ENCODE data around the gene OR10A5. TPM values are rescaled to one million over a fixed set of nuclear protein-coding genes. Genes with fewer than 3 reads are reported as not detected.
"Not testable (repeated sequence)": the region's sequence is repeated elsewhere in the genome, so short reads cannot be mapped to it uniquely, and the experiment has no call there.

The OR10A5 gene, protein sequence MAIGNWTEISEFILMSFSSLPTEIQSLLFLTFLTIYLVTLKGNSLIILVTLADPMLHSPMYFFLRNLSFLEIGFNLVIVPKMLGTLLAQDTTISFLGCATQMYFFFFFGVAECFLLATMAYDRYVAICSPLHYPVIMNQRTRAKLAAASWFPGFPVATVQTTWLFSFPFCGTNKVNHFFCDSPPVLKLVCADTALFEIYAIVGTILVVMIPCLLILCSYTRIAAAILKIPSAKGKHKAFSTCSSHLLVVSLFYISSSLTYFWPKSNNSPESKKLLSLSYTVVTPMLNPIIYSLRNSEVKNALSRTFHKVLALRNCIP
- total RNA-seq: not detected
- not detected for polyA plus RNA-seq
- total RNA-seq: not detected

DNA sequence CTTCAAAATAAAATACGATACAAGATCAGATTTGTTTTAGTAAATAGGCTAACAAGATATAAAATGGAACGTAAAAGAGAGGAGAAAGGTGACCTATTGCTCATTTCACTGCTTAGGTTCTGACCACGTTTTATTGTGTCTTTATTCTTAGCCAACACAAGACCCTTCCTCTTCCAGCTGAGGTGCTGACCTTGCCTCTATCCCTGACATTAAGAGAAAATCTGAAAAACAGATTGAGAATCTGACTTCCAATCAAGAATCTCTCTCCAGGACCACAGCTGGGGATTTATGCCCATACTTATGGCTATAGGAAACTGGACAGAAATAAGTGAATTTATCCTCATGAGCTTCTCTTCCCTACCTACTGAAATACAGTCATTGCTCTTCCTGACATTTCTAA is at the start of gene OR10A5:
OR10A5 (plus strand) TSS at position 301 of the 400 bp plus-strand sequence; CDS start at position 301, 0 bp downstream.
- intact Hi-C loops (cut with micrococcal nuclease): no loop called here
- POLR2A ChIA-PET: no interaction called here
- ATAC-seq (no peak), DNase-seq (no peak)
- no peaks in the 10 kb centered on the region for H3K27me3 ChIP-seq (ENCODE audit: control insufficient read depth in 2 of 2, insufficient read depth in 2 of 2, low read length in 2 of 2)
- Mint-ChIP-seq H3K4me3 (no peak within 1 kb of the TSS), H3K27me3 (peaks cover 3 to 48% (median 41%) of the 10 kb centered on the region in 5 donors), H3K9me3 (peaks cover 0 to 7% (median 2%) of the 10 kb centered on the region in 11 donors), H3K36me3 (peaks cover 0 to 3% (median under 1%) of the 10 kb centered on the region in 5 donors), H3K4me1 (peaks cover 0 to 6% (median 0%) of the 10 kb centered on the region in 7 donors), H3K27ac (no peak within 1 kb of the TSS)
- H3K4me1 ChIP-seq (ENCODE audit: control insufficient read depth in 2 of 2, insufficient read depth in 2 of 2, low read length in 2 of 2): no peaks in the 10 kb centered on the region
- no peak within 1 kb of the TSS for H3K27ac ChIP-seq (ENCODE audit: low read depth, low read length)
- no peaks in the 10 kb centered on the region for H3K36me3 ChIP-seq (ENCODE audit: control insufficient read depth in 2 of 3, insufficient read depth in 3 of 3, low read length in 3 of 3)
- CTCF ChIA-PET: no interaction called here
- no peaks in the 10 kb centered on the region for H3K9me3 ChIP-seq (ENCODE audit: control insufficient read depth in 2 of 3, low read length in 3 of 3)
- no peak within 1 kb of the TSS for H3K4me3 ChIP-seq (ENCODE audit: low read length)

DNA sequence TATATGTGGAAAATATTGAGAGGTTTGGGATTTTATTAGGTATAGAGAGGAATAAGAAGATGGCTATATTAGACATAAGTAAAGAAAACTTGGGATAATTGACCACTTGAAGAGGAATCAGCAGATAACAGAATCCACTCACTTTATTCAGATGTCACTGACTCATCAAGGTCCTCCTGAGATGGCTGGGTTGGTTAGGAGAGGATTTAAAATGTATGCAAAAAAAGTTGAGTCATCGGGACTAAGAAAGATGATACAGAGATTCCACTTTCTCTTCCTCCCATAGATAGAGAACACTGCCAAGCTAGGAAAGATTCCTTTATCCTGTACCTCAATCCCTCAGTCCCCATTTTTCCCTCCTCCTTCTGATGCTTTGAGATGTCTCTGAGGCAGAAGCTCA is 46.1 kb upstream of the OR10A5 start, which contains the start of gene OR6A2:
OR6A2 (minus strand) TSS at position 288 of the 400 bp plus-strand sequence. CDS start 3,981 bp downstream, outside the sequence.
- CTCF ChIA-PET: no interaction called here
- Mint-ChIP-seq H3K27ac (no peak within 1 kb of the TSS), H3K9me3 (peaks cover 2 to 16% (median 11%) of the 10 kb centered on the region in 11 donors)

DNA sequence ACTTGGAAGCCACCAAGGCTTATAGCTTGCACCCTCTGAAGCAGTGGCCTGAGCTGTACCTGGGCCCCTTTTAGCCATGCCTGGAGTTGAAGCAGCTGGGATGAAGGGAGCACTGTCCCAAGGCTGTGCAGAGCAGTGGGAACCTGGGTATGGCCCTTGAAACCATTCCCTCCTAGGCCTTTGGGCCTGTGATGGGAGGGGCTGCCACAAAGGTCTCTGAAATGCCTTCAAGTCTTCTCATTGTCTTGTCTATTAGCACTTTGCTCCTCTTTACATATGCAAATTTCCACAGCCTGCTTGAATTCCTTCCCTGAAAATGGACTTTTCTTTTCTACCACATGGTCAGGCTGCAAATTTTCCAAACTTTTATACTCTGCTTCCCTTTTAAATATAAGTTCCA is 44.4 kb upstream of the OR10A5 start:
- Mint-ChIP-seq H3K36me3 (peaks cover 0 to 15% (median 9%) of the 10 kb centered on the region in 5 donors), H3K27me3 (peaks cover 3 to 15% (median 10%) of the 10 kb centered on the region in 5 donors), H3K9me3 (peaks cover 2 to 16% (median 11%) of the 10 kb centered on the region in 11 donors)
- H3K9me3 ChIP-seq (ENCODE audit: control insufficient read depth in 2 of 3, low read length in 3 of 3); H3K27ac Mint-ChIP-seq; H3K4me3 ChIP-seq (ENCODE audit: low read length); H3K4me1 ChIP-seq (ENCODE audit: control insufficient read depth in 2 of 2, insufficient read depth in 2 of 2, low read length in 2 of 2); H3K4me3 Mint-ChIP-seq; intact Hi-C loops (cut with micrococcal nuclease); CTCF ChIA-PET; H3K4me1 Mint-ChIP-seq; ATAC-seq; H3K27ac ChIP-seq (ENCODE audit: low read depth, low read length); H3K27me3 ChIP-seq (ENCODE audit: control insufficient read depth in 2 of 2, insufficient read depth in 2 of 2, low read length in 2 of 2); H3K36me3 ChIP-seq (ENCODE audit: control insufficient read depth in 2 of 3, insufficient read depth in 3 of 3, low read length in 3 of 3); DNase-seq: not testable (repeated sequence)
- POLR2A ChIA-PET: interaction anchor here (0.6 kb wide), 1 partner anchor 11 kb away, joined by 3 read pairs; no protein-coding TSS in a partner anchor

More for the DNA sequence above, 46.1 kb upstream of the OR10A5 start, which contains the start of gene OR6A2:
- POLR2A ChIA-PET: no interaction called here
- Histone ChIP-seq H3K9me3 (ENCODE audit: control insufficient read depth in 2 of 3, low read length in 3 of 3) (peaks cover 0 to 9% (median 0%) of the 10 kb centered on the region in 3 experiments), H3K27me3 (ENCODE audit: control insufficient read depth in 2 of 2, insufficient read depth in 2 of 2, low read length in 2 of 2) (no peaks in the 10 kb centered on the region), H3K27ac (ENCODE audit: low read depth, low read length) (no peak within 1 kb of the TSS), H3K36me3 (ENCODE audit: control insufficient read depth in 2 of 3, insufficient read depth in 3 of 3, low read length in 3 of 3) (no peaks in the 10 kb centered on the region), H3K4me3 (ENCODE audit: low read length) (no peak within 1 kb of the TSS), H3K4me1 (ENCODE audit: control insufficient read depth in 2 of 2, insufficient read depth in 2 of 2, low read length in 2 of 2) (no peaks in the 10 kb centered on the region)
- Mint-ChIP-seq H3K36me3 (peaks cover 0 to 15% (median 9%) of the 10 kb centered on the region in 5 donors), H3K4me3 (no peak within 1 kb of the TSS), H3K27me3 (peaks cover 0 to 12% (median 7%) of the 10 kb centered on the region in 5 donors), H3K4me1 (no peaks in the 10 kb centered on the region)
- ATAC-seq (no peak), DNase-seq (no peak)
- intact Hi-C loops (cut with micrococcal nuclease): no loop called here

DNA sequence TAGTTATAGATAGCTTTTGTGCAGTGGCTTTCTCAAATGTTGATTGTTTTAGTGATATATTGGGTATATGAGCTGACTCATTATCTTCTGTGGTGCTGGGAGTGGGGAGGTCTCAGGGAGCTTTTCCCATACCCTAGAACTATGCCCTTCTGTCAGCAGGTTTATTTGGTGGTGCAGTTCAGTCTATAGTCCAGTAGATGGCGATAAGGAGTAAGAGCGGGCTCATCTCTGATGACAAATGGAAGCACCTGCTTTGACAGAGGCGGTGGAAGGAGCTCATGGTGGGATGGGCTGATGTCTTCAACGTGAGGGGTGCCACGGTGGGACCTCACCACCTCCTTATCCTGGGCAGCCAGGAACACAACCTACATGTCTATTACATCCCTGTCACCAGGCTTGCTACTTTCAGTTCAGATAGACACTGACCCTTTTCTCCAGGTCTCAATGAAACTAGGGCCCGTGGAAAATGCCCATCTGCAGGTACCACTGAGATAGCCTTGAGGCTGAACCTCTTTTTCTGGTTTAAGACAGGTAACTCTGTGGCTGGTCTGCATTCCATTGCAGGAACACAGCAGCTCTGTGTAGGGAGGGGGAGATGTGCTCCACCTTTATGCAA is 33.0 kb upstream of the OR10A5 start:
- ChIA-PET POLR2A (interaction anchor here (1.1 kb wide), 1 partner anchor 12 kb away, joined by 3 read pairs; no protein-coding TSS in a partner anchor), CTCF (interaction anchor here (0.6 to 1.6 kb wide), 10 partner anchors 9 to 1287 kb away, joined by 3 to 7 read pairs (median 4); no protein-coding TSS in a partner anchor)
- H3K9me3 ChIP-seq (ENCODE audit: control insufficient read depth in 2 of 3, low read length in 3 of 3): no peaks in the 10 kb centered on the region
- no peak overlapping the region for H3K4me3 ChIP-seq (ENCODE audit: low read length)
- no peak overlapping the region for H3K4me3 Mint-ChIP-seq
- ATAC-seq: peak; percentile 91
- H3K36me3 Mint-ChIP-seq: no peaks in the 10 kb centered on the region
- no peaks in the 10 kb centered on the region for H3K36me3 ChIP-seq (ENCODE audit: control insufficient read depth in 2 of 3, insufficient read depth in 3 of 3, low read length in 3 of 3)
- peaks cover 0 to 4% (median 0%) of the 10 kb centered on the region in 11 donors for H3K9me3 Mint-ChIP-seq
- DNase-seq: peak in 8 of 9 donors; percentile 15 to 55 (median 41)
- H3K27ac Mint-ChIP-seq: no peak overlapping the region
- intact Hi-C loops (cut with micrococcal nuclease): loop anchor here (1.0 to 10.0 kb wide), 3 partner anchors 630 to 882 kb away; no protein-coding TSS in a partner anchor
- H3K27me3 ChIP-seq (ENCODE audit: control insufficient read depth in 2 of 2, insufficient read depth in 2 of 2, low read length in 2 of 2): peaks cover 0 to 3% of the 10 kb centered on the region in 2 donors
- no peak overlapping the region for H3K27ac ChIP-seq (ENCODE audit: low read depth, low read length)
- H3K4me1 Mint-ChIP-seq: peaks cover 0 to 2% (median 0%) of the 10 kb centered on the region in 7 donors
- no peaks in the 10 kb centered on the region for H3K4me1 ChIP-seq (ENCODE audit: control insufficient read depth in 2 of 2, insufficient read depth in 2 of 2, low read length in 2 of 2)
- H3K27me3 Mint-ChIP-seq: peaks cover 25 to 61% (median 51%) of the 10 kb centered on the region in 5 donors

DNA sequence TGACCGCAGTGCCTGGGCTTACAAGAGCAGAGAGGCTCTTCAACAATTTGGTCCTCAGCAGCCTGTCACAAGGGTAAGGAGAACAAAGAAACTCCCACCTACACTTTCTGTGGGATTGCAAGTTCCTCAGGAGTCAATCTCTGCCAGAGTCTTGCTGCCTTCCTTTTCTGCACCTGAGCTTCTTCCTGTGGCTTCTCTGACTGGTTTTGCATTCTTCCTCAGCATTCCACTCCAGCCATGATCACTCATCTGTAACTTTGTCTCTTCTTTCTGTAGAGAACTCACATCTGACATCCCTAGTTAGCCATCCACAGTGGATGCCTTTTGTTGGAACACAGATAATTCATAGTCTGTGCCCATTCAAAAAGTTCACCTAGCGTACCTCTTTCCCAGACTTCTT is 31.8 kb upstream of the OR10A5 start:
- no peak overlapping the region for H3K4me3 Mint-ChIP-seq
- no peaks in the 10 kb centered on the region for H3K36me3 ChIP-seq (ENCODE audit: control insufficient read depth in 2 of 3, insufficient read depth in 3 of 3, low read length in 3 of 3)
- POLR2A ChIA-PET: no interaction called here
- no peaks in the 10 kb centered on the region for H3K9me3 ChIP-seq (ENCODE audit: control insufficient read depth in 2 of 3, low read length in 3 of 3)
- H3K9me3 Mint-ChIP-seq: no peaks in the 10 kb centered on the region
- no peak overlapping the region for H3K4me3 ChIP-seq (ENCODE audit: low read length)
- H3K4me1 ChIP-seq (ENCODE audit: control insufficient read depth in 2 of 2, insufficient read depth in 2 of 2, low read length in 2 of 2): no peaks in the 10 kb centered on the region
- H3K27ac Mint-ChIP-seq: no peak overlapping the region
- DNase-seq: no peak
- peaks cover 0 to 2% (median 0%) of the 10 kb centered on the region in 7 donors for H3K4me1 Mint-ChIP-seq
- CTCF ChIA-PET: interaction anchor here (1.6 kb wide), 1 partner anchor 20 kb away, joined by 4 read pairs; no protein-coding TSS in a partner anchor
- intact Hi-C loops (cut with micrococcal nuclease): loop anchor here in 1 of 2 donors (10.0 kb wide), 1 partner anchor 631 kb away; no protein-coding TSS in a partner anchor
- ATAC-seq: no peak
- H3K27ac ChIP-seq (ENCODE audit: low read depth, low read length): no peak overlapping the region
- H3K27me3 Mint-ChIP-seq: peaks cover 14 to 49% (median 41%) of the 10 kb centered on the region in 5 donors
- H3K27me3 ChIP-seq (ENCODE audit: control insufficient read depth in 2 of 2, insufficient read depth in 2 of 2, low read length in 2 of 2): peaks cover 0 to 3% of the 10 kb centered on the region in 2 donors
- H3K36me3 Mint-ChIP-seq: no peaks in the 10 kb centered on the region

DNA sequence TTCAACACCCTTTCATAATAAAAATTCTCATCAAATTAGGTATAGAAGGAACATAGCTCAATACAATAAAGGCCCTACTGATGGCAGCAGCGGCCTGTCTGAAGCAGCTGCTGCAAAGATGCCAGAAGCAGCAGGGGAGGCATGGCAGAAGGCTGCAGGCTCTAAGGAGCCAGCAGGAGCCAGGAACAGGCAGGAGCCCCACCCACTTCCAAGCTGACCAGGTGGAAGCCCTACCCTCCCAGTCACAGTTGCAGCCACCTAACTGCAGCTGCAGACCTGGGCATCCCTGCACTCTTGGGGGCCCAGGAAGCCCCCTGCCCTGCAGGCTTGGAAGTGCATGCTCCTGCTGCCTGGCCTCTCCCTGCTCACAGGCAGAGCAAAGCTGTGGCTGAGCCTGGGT is 27.8 kb upstream of the OR10A5 start:
- H3K27me3 Mint-ChIP-seq: peaks cover 2 to 35% (median 22%) of the 10 kb centered on the region in 5 donors
- no peak for ATAC-seq

More for the DNA sequence above, 27.8 kb upstream of the OR10A5 start:
- no peaks in the 10 kb centered on the region for H3K4me1 ChIP-seq (ENCODE audit: control insufficient read depth in 2 of 2, insufficient read depth in 2 of 2, low read length in 2 of 2)
- no peak overlapping the region for H3K27ac ChIP-seq (ENCODE audit: low read depth, low read length)
- peaks cover 0 to 13% (median 5%) of the 10 kb centered on the region in 11 donors for H3K9me3 Mint-ChIP-seq
- H3K9me3 ChIP-seq (ENCODE audit: control insufficient read depth in 2 of 3, low read length in 3 of 3): no peaks in the 10 kb centered on the region
- H3K4me1 Mint-ChIP-seq: no peaks in the 10 kb centered on the region
- no peaks in the 10 kb centered on the region for H3K36me3 ChIP-seq (ENCODE audit: control insufficient read depth in 2 of 3, insufficient read depth in 3 of 3, low read length in 3 of 3)
- no peaks in the 10 kb centered on the region for H3K27me3 ChIP-seq (ENCODE audit: control insufficient read depth in 2 of 2, insufficient read depth in 2 of 2, low read length in 2 of 2)
- ChIA-PET CTCF (no interaction called here), POLR2A (no interaction called here)
- H3K4me3 ChIP-seq (ENCODE audit: low read length): no peak overlapping the region
- H3K36me3 Mint-ChIP-seq: peaks cover 0 to 5% (median 0%) of the 10 kb centered on the region in 5 donors
- intact Hi-C loops (cut with micrococcal nuclease): loop anchor here in 1 of 2 donors (10.0 kb wide), 1 partner anchor 627 kb away; no protein-coding TSS in a partner anchor
- H3K4me3 Mint-ChIP-seq: no peak overlapping the region
- H3K27ac Mint-ChIP-seq: no peak overlapping the region
- DNase-seq: no peak

All from naive thymus-derived CD4-positive, alpha-beta T cell (primary cell).